Fibroblast of lung (primary cell): ENCODE data around the gene DNAAF2. TPM values are rescaled to one million over a fixed set of nuclear protein-coding genes. Genes with fewer than 3 reads are reported as not detected.
"Not testable (repeated sequence)": the region's sequence is repeated elsewhere in the genome, so short reads cannot be mapped to it uniquely, and the experiment has no call there.

Experiments
- DNase-seq, 2 donors: peaks; one replicate each; pipeline versions ENCODE4 v3.0.0 to v3.0.0-alpha.2; 2010; ENCODE audit warnings: low read depth in 2 of 2
- H2AFZ ChIP-seq: 2 replicates; pipeline ENCODE4 v1.5.1; 2012; ENCODE audit warnings: low read length, control low read depth, inconsistent platforms
- H3K27ac ChIP-seq: 2 replicates; pipeline ENCODE4 v1.5.1; 2011; ENCODE audit warnings: low read length, control low read depth; ENCODE audit not compliant: insufficient read depth
- H3K27me3 ChIP-seq: 2 replicates; pipeline ENCODE4 v1.5.1; 2011; ENCODE audit warnings: mild to moderate bottlenecking, low read length; ENCODE audit not compliant: control insufficient read depth, insufficient read depth
- H3K36me3 ChIP-seq: 2 replicates; pipeline ENCODE4 v1.5.1; 2011; ENCODE audit warnings: low read length; ENCODE audit not compliant: control insufficient read depth, insufficient read depth
- H3K4me1 ChIP-seq: 2 replicates; pipeline ENCODE4 v1.5.1; 2011; ENCODE audit warnings: low read length; ENCODE audit not compliant: control insufficient read depth, insufficient read depth; ENCODE audit errors: extremely low read depth
- H3K4me2 ChIP-seq: 2 replicates; pipeline ENCODE4 v1.5.1; 2011; ENCODE audit warnings: low read length, control low read depth; ENCODE audit not compliant: insufficient read depth; ENCODE audit errors: extremely low read depth
- H3K4me3 ChIP-seq, 4 experiments: fragments of 200-600 bp in 1 of 4; sonication (generic) in 1 of 4; replicated peaks in 1 of 4; 2 replicates each; pipeline ENCODE4 v1.5.1; 2011 to 2016; ENCODE audit warnings: low read length in 4 of 4, low read depth in 3 of 4, mild to moderate bottlenecking in 3 of 4, control low read depth in 2 of 4, inconsistent platforms in 1 of 4, mixed read lengths in 1 of 4; ENCODE audit not compliant: insufficient read depth in 1 of 4; ENCODE audit errors: control extremely low read depth in 1 of 4
- H3K79me2 ChIP-seq: 2 replicates; pipeline ENCODE4 v1.5.1; 2012; ENCODE audit warnings: mild to moderate bottlenecking, low read length, inconsistent platforms; ENCODE audit not compliant: control insufficient read depth, insufficient read depth
- H3K9ac ChIP-seq: 2 replicates; pipeline ENCODE4 v1.5.1; 2011; ENCODE audit warnings: mild to moderate bottlenecking, low read length, control low read depth; ENCODE audit not compliant: insufficient read depth
- H3K9me3 ChIP-seq: 2 replicates; pipeline ENCODE4 v1.5.1; 2012; ENCODE audit warnings: low read depth, low read length; ENCODE audit not compliant: control insufficient read depth, insufficient read depth
- H4K20me1 ChIP-seq: 2 replicates; pipeline ENCODE4 v1.5.1; 2011; ENCODE audit warnings: low read length; ENCODE audit not compliant: control insufficient read depth, insufficient read depth; ENCODE audit errors: extremely low read depth
- CTCF ChIP-seq, 2 donors: IDR thresholded peaks in 1 of 2; conservative IDR thresholded peaks in 1 of 2; 1 replicate in 1 of 2; 2 replicates in 1 of 2; pipeline ENCODE4 v1.5.1; 2011 to 2012; ENCODE audit warnings: low read length in 2 of 2, control low read depth in 1 of 2, inconsistent platforms in 1 of 2, low read depth in 1 of 2, mild to moderate bottlenecking in 1 of 2
- EZH2 ChIP-seq: IDR thresholded peaks from 2 replicates; pipeline ENCODE4 v1.5.1; 2012; ENCODE audit warnings: low read length, control low read depth, mild to moderate bottlenecking; ENCODE audit errors: missing control alignments
- polyA plus RNA-seq, 2 donors: library from polyadenylated mRNA; depleted of rRNA in 1 of 2; stranded (reverse) in 1 of 2; unstranded in 1 of 2; fragments of >200 nt; gene quantifications; 2 replicates each; pipeline ENCODE4 v1.2.1, GENCODE V29; 2011 to 2012; ENCODE audit warnings: missing spikeins in 1 of 2
- total RNA-seq: library from RNA; depleted of rRNA; stranded (reverse); fragments of >200 nt; gene quantifications from 2 replicates; pipeline ENCODE4 v1.2.1, GENCODE V29; 2014

Gene DNAAF2
- total and polyA plus RNA-seq, 2 donors (not counting 1 experiment from before 2014, with no cell fraction given), result 6.5 to 9.1 TPM

DNA sequence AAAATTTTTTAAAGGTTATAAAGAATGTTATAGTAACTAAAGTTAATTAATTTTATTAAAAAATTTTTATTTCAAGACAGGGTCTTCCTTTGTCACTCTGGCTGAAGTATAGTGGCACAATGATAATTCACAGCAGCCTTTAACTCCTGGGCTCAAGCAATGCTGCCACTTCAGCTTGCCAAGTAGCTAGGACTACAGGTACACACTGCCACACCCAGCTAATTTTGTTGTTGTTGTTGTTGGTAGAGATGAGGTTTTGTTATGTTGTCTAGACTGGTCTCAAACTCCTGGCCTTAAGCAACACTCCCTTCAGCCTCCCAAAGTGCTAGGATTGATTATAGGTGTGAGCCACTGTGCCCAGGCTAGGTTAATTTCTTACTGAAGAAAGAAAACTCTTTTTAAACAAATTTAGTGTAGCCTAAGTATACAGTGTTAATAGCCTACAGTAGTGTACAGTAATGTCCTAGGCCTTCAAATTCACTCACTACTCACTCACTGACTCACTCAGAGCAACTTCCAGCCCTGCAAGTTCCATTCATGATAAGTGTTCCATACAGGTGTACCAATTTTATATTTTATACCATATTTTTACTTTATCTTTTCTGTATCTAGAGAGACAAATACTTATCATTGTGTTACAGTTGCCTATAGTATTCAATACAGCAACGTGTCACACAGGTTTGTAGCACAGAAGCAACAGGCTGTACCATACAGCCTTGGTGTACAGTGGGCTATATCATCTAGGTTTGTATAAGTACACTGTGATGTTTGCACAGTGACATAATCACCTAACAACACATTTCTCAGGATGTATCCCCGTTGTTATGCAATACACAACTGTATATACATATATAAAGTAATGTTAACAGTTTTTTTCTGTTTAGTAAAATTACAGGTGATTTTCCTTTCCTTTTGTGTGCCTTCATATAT, 24.7 kb upstream of the DNAAF2 start:
- H3K27me3 ChIP-seq, result no peaks in the 10 kb centered on the region
- no peaks in the 10 kb centered on the region for H3K4me1 ChIP-seq
- H3K4me3 ChIP-seq, result no peak overlapping the region
- no peak overlapping the region for H3K4me2 ChIP-seq
- H3K9ac ChIP-seq, result no peak overlapping the region
- no peaks in the 10 kb centered on the region for H4K20me1 ChIP-seq
- no peak for DNase-seq
- no peaks in the 10 kb centered on the region for H3K79me2 ChIP-seq
- H3K27ac ChIP-seq, result no peak overlapping the region
- no peak for TF ChIP-seq EZH2
- no peak for TF ChIP-seq CTCF (conservative IDR thresholded peaks at IDR 0.05 in 1 of 2, IDR thresholded peaks at IDR 0.05 in 1 of 2; ENCODE audit: low read depth in 1 of 2, low read length in 2 of 2)
- no peaks in the 10 kb centered on the region for H3K36me3 ChIP-seq
- no peaks in the 10 kb centered on the region for H3K9me3 ChIP-seq
- H2AFZ ChIP-seq, result no peak overlapping the region

DNA sequence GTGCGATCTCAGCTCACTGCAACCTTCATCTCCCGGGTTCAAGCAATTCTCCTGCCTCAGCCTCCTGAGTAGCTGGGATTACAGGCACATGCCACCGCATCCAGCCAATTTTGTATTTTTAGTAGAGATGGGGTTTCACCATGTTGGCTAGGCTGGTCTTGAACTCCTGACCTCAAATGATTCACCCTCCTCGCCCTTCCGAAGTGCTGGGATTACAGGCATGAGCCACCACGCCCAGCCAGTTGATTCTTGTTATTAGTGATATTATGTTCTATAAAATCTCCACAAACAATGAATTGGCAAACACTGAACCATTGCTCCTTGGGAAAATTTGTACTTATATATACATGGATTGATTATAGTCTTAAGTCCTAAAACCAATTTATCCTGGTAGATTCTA, 22.5 kb upstream of the DNAAF2 start:
- not testable (repeated sequence) for H3K27ac ChIP-seq, H3K9ac ChIP-seq, H3K36me3 ChIP-seq, H3K4me2 ChIP-seq, H3K4me3 ChIP-seq, H3K27me3 ChIP-seq, H3K4me1 ChIP-seq, H3K9me3 ChIP-seq, H4K20me1 ChIP-seq, H2AFZ ChIP-seq, H3K79me2 ChIP-seq
- DNase-seq, result peak; percentile 7 to 23

GRCh38 chr14:49654511-49654910, 19.5 kb upstream of the DNAAF2 start:
- no peak overlapping the region for H3K9ac ChIP-seq
- no peaks in the 10 kb centered on the region for H3K4me1 ChIP-seq
- no peak for DNase-seq
- H3K9me3 ChIP-seq, result no peaks in the 10 kb centered on the region
- H3K4me3 ChIP-seq, result no peak overlapping the region
- no peaks in the 10 kb centered on the region for H3K79me2 ChIP-seq
- H2AFZ ChIP-seq, result no peak overlapping the region
- no peak for TF ChIP-seq CTCF (conservative IDR thresholded peaks at IDR 0.05 in 1 of 2, IDR thresholded peaks at IDR 0.05 in 1 of 2; ENCODE audit: low read depth in 1 of 2, low read length in 2 of 2)
- TF ChIP-seq EZH2, result no peak
- H4K20me1 ChIP-seq, result no peaks in the 10 kb centered on the region
- no peaks in the 10 kb centered on the region for H3K36me3 ChIP-seq
- no peaks in the 10 kb centered on the region for H3K27me3 ChIP-seq
- H3K4me2 ChIP-seq, result no peak overlapping the region
- H3K27ac ChIP-seq, result no peak overlapping the region
